H1 (cell line): ENCODE results near the gene TAC4.

Experiments used
- ASH2L ChIP-seq: fragments of 200-600, 300-600 bp; sonication (generic); IDR thresholded peaks from one replicate; pipeline ENCODE4 v1.7.1; 2017; ENCODE audit warnings: low read length
- BCL11A ChIP-seq, 2 experiments: IDR thresholded peaks; one replicate each; pipeline ENCODE4 v1.6.1; 2011; ENCODE audit warnings: low read depth in 2 of 2, low read length in 2 of 2, mild to moderate bottlenecking in 2 of 2
- CBX8 ChIP-seq: fragments of 300-800, 300-1000 bp; sonication (generic); IDR thresholded peaks from 2 replicates; pipeline ENCODE4 v1.7.1; 2016; ENCODE audit warnings: low read depth, low read length, borderline replicate concordance
- EP300 ChIP-seq, 2 experiments: IDR thresholded peaks; 1 replicate in 1 of 2; 2 replicates in 1 of 2; pipeline ENCODE4 v1.6.1; 2011 to 2012; ENCODE audit warnings: low read depth in 2 of 2, low read length in 2 of 2, mild to moderate bottlenecking in 2 of 2, borderline replicate concordance in 1 of 2, inconsistent platforms in 1 of 2, moderate library complexity in 1 of 2
- EZH2 ChIP-seq: fragments of 200-600 bp; sonication (generic); IDR thresholded peaks from 2 replicates; pipeline ENCODE4 v1.7.1; 2012; ENCODE audit warnings: low read depth, mild to moderate bottlenecking, moderate library complexity, low read length, inconsistent platforms; ENCODE audit not compliant: severe bottlenecking
- RBBP5 ChIP-seq: IDR thresholded peaks from 2 replicates; pipeline ENCODE4 v1.7.1; 2012; ENCODE audit warnings: low read depth, mild to moderate bottlenecking, inconsistent platforms, low read length, moderate library complexity, borderline replicate concordance
- TF ChIP-seq, protein P1 (sequence below), 3 experiments: IDR thresholded peaks; 1 replicate in 2 of 3; 2 replicates in 1 of 3; pipeline versions ENCODE4 v1.5.1 to v1.6.1; 2011; ENCODE audit warnings: low read length in 3 of 3, mild to moderate bottlenecking in 3 of 3, inconsistent platforms in 2 of 3, low read depth in 1 of 3, moderate library complexity in 1 of 3; ENCODE audit not compliant: insufficient read depth in 1 of 3; ENCODE audit errors: control extremely low read depth in 1 of 3

DNA sequence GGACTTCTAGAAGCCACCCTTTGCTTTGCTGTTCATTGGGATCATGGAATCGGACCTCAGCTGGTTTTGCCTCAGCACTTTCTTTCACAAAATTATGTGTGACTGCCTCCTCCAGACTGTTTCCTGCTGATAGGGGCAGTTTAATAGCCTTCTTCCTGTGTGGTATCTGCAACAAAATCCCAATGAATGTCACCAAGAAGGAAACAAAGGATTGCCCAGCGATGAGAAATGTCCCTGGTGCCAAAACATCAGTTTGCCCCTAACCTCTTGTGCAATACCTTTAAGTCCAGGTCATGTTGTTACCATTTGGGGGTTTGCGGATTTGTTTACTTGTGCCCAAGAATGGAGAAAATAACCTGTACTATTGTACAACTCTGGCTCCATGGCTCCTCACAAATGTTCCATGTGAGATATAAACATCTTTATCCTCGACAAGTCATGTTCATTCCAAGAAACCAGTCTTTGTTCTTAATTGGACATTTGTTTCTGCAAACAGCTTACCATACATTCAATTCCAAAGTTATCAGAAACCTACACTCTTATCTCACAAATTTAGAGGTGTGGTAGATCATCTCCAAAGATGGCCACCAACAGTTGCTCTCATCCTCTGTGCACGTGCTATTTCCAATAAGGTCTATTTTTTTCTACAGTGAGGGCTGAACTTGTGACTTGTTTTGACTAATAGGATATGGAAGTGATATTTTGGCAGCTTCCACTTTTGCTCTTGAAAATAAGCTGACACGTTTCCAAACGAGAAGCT lies 14.8 kb downstream of the TAC4 start:
- TF ChIP-seq CBX8 (no peak), EP300 (IDR thresholded peaks at IDR 0.05; ENCODE audit: borderline replicate concordance in 1 of 2, low read depth in 2 of 2, low read length in 2 of 2) (no peak), EZH2 (no peak), ASH2L (no peak), BCL11A (IDR thresholded peaks at IDR 0.05; ENCODE audit: low read depth in 2 of 2, low read length in 2 of 2) (no peak), RBBP5 (no peak)
- TF ChIP-seq, protein P1, sequence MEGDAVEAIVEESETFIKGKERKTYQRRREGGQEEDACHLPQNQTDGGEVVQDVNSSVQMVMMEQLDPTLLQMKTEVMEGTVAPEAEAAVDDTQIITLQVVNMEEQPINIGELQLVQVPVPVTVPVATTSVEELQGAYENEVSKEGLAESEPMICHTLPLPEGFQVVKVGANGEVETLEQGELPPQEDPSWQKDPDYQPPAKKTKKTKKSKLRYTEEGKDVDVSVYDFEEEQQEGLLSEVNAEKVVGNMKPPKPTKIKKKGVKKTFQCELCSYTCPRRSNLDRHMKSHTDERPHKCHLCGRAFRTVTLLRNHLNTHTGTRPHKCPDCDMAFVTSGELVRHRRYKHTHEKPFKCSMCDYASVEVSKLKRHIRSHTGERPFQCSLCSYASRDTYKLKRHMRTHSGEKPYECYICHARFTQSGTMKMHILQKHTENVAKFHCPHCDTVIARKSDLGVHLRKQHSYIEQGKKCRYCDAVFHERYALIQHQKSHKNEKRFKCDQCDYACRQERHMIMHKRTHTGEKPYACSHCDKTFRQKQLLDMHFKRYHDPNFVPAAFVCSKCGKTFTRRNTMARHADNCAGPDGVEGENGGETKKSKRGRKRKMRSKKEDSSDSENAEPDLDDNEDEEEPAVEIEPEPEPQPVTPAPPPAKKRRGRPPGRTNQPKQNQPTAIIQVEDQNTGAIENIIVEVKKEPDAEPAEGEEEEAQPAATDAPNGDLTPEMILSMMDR (IDR thresholded peaks at IDR 0.05; ENCODE audit: control extremely low read depth in 1 of 3, insufficient read depth in 1 of 3, low read depth in 1 of 3, low read length in 3 of 3): no peak
